ELF-1 (cell line): Measurements from ENCODE around the gene HDAC4.

Experiments
- DNase-seq: peaks from one replicate; pipeline ENCODE4 v3.0.0-alpha.2; 2016; ENCODE audit warnings: low read depth, low spot score

The HDAC4 gene

GRCh38 chr2:239156516-239157265 lies 244.1 kb downstream of the HDAC4 start:
- DNase-seq = no peak

GRCh38 chr2:239155806-239156480 lies 244.9 kb downstream of the HDAC4 start:
- DNase-seq = no peak

- no peak for DNase-seq
Observed at GRCh38 chr2:239154971-239155805, 245.6 kb downstream of the HDAC4 start.

DNA sequence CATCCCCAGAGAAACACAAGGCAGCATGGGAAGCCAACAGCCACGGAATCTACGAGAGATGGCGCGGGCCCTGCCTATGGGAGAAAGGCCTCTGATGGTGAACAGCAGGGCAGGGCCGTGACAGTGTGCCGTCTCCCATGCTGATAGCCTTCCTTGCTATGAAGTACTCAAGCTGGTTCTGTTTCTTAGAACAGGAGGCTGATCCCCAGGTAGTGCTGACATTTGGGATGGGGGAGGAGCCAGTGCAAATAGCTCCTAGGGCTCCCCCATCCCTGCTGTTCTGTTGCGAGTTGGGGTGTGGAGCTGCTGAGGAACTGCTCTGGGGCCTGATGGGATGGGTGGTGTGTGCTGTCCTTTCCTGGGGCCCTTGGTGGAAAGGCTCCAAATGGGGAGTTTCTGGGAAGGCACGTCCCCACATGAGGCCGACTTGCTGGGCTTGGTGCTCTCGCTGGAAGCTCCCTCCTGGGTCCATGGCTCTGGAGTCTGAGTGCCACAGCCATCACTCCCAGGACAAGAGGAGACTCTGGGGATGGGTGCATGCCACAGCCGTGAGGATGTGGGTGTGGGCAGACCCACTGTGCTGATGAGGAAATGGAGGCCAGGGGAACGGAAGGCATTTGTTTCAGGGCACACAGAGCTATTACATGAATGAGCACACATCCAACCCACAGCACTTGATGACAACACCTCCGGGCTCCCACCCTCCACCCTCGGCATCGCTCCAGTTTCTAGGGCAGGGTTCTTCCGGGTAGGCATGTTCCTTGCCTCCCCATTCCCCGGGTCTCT lies 246.8 kb downstream of the HDAC4 start:
- no peak for DNase-seq

- DNase-seq = no peak
Observed at GRCh38 chr2:239152916-239153305, 247.9 kb downstream of the HDAC4 start.

DNA sequence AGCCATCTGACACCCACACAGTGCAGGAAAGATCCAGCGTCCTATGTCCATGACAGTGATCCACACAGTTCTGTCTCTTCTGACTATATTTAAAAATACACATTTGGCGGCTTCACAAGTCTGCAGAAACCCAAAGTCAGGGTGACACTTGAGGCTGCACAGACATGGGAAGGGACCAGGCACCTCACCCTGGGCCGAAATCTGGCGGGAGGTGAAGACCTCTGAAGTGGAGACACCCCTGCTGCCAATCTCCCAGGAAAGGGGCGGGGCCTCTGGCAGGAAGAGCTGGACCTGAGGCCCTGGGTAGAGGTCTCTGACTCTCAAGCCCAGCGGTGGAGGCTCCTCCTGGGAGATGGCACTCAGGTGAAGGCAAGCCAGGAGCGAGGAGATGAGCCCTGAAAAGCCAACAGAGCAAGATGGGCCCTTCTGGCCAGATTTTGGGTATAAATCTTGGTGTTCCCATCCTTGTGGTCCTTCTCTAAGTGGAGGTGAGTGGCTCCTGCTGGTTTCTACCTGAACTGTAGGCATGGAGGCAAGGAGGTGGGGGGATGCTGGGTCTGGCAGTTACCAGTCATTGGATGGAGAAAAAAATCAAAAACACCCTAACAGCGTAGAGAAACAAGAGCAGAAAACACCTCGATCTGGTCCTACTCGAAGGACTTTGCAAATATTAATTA lies 248.4 kb downstream of the HDAC4 start:
- DNase-seq = no peak

DNA sequence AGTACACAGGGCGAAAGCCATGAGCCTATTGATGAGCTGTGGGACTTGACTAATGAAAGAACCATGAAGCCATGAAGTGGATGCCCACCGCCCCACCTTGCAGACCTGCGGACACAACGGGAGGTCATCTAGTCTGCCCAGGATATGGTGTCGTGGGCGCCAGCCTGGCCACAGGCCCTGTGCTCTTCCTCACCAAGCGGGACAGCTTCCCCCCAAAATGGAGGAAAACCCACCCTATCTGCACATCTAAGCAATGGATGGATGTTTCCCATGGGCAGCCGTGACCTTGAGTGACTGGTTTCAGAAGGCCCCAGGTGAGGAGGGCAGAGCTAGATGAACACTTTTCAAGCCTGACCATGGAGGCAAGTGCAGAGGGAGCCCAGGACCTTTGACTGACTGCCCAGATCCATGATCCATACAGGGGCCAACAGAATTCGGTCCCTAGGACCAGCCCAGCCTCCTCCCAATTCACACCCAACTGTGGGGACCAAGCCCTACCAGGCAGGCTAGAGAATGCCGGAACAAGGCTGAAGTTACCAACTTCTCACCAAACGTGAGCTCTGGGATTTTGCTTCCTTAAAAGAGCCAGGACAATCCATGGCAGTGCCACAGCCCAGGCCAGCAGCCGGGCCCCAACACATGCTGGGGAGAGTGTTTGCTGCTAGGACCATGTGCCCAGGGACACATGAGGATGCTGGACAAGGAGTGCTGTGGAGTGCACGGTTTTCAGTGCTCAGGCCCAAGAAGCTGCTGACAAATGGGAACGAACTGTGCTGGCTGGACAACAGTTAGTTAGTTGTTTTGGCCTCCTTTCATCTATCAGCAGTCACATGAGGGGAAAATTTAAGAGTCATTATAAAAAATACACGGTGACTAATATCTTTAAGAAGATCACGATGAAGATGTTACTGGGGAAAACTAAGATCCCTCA lies 249.4 kb downstream of the HDAC4 start:
- DNase-seq = no peak

DNA sequence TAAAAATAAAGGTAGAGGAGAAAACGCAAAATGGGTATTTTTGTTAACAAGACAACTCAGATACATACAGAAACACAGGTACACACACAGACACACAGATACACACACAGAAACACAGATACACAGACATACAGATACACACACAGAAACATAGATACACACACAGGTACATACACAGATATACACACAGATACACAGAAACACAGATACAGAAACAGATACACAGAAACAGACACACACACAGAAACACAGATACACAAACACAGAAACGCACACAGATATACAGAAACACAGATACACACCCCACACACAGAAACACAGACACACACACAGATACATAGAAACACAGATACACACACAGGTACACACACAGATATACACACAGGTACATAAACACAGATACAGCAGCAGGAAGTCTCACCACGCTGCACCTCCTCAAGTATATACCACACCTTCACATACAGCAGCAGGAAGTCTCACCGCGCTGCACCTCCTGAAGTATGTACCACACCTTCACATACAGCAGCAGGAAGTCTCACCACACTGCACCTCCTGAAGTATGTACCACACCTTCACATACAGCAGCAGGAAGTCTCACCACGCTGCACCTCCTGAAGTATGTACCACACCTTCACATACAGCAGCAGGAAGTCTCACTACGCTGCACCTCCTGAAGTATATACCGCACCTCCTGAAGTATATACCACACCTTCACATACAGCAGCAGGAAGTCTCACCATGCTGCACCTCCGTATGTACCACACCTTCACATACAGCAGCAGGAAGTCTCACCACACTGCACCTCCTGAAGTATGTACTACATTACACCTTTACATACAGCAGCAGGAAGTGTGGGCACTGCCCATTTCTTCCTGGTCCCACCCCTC lies 250.5 kb downstream of the HDAC4 start:
- DNase-seq = no peak

- no peak for DNase-seq
Observed at GRCh38 chr2:239149501-239149900, 251.3 kb downstream of the HDAC4 start.

- no peak for DNase-seq
Observed at GRCh38 chr2:239148495-239149200, 252.2 kb downstream of the HDAC4 start.

GRCh38 chr2:239147376-239147775 lies 253.4 kb downstream of the HDAC4 start:
- no peak for DNase-seq

DNA sequence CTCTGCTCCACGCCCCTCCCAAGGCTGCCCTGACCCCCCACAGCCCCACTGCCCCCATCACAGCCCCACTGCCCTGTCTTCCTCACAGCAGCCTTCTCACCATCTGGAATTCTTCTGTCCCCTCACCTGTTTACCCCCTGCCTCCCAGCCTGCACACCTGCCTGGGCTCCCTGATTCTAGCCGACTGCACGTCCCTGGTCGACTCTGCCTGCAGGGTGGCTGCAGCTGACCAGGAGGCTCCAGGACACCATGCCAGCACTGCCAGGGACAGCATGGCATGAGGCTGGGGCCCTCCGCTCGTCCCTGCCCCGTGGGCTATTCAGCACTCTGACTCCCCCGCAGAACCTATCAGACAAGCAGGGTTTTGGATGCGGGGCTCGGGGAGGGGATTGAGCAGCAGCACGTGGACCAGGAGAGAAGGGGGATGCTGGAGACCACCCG lies 254.1 kb downstream of the HDAC4 start:
- no peak for DNase-seq

GRCh38 chr2:239146011-239146641 lies 254.7 kb downstream of the HDAC4 start:
- no peak for DNase-seq

- no peak for DNase-seq
Observed at GRCh38 chr2:239145601-239146000, 255.2 kb downstream of the HDAC4 start.

DNA sequence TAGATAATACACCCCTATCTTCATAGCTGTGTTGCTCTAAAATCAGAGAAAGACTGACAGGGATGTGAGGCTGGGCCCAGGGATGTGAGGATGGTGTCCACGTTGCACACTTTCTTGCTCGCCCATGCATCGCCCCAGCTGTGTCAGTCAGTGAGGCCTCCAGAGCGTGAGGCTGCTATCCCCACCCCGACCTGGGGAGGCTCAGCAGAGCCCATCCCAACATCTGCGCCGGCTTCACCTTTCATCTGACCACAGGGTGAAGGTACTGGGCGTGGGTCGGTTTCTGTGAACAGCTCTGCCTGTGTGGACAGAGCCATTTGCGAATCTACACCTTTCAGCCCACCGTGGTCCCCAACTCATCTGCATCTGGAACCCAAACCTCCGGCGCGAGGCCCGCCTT lies 255.7 kb downstream of the HDAC4 start:
- no peak for DNase-seq

DNA sequence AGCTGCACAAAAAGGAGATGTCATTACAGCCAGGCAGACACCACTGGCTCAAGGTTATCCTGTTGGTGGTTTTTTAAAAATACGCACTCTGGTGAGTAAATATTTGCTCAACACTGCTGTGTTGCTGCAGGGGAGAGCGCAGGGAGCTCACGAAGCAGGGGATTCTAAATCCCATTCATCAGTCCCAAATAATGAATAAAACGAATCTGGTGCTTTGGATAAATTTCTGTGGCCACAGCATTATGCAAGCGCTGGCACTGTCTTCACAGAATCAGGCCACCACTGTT lies 256.2 kb downstream of the HDAC4 start:
- DNase-seq = no peak

DNA sequence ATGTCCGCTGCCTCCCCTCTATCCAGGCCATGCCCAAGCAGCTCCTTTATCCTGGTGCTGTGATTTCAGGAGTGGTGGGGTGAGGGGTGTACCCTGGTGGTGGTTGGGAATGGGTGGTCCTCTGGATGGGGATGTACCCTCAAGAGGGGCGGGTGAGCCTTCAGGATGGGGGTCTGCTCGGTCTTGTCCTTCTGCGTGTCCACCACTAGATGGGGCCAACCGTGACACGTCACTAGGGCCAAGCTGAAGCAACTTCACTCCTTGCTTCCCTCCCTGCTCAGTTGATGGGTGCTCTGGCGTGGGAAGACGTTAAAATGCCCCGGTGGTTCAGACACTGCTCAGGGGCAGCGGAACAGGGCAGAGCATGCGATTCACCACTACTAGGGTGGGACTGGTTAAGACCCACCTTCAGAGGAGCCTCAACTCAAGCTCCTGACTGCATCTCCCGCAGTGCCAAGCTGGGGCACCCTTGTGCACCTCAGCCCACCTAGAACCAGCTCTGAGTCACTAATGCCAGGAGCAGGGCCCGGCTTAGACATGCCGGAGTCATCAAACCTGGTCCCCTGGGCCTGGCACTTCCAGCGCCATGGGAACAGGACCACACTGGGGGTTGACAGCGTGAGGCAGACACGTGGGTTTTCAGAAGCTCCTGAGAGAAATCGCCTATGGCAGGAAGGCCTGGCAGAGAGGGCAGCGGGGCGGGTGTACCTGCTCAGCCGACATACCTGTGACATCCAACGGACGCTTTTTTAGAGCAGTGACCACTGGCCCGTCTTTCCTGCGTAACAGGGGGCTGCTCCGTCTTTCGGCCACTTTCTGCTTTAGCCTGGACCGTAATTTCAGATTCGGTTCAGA lies 256.7 kb downstream of the HDAC4 start:
- peak; percentile 56 for DNase-seq
